NCI-H2227 (cell line): ENCODE data around the gene ZNF549.
A peak's percentile ranks its signal among the peaks of the same experiment; 100 is the strongest.
"Not testable (repeated sequence)": the region's sequence is repeated elsewhere in the genome, so short reads cannot be mapped to it uniquely, and the experiment has no call there.

ENCODE experiments used
- DNase-seq: peaks from one replicate; lab custom pipeline; 2025; ENCODE audit not compliant: unreplicated experiment; lab: John Stamatoyannopoulos, UW

The ZNF549 gene

GRCh38 chr19:57527136-57527881, at the start of gene ZNF549:
TSS of gene ZNF549 (plus strand) at chr19:57527356. CDS start at chr19:57527574, 218 bp downstream.
- peak; percentile 100 for DNase-seq

- peak; percentile 98 for DNase-seq
These were observed 39.5 kb upstream of the ZNF549 start, which contains the start of gene ZNF419 for GRCh38 chr19:57487477-57488298. TSS of gene ZNF419 (plus strand) at chr19:57487750. CDS start at chr19:57487951, 201 bp downstream.

- not testable (repeated sequence) for DNase-seq
These were observed 38.9 kb upstream of the ZNF549 start for GRCh38 chr19:57488299-57488644.

- not testable (repeated sequence) for DNase-seq
These were observed 27.9 kb upstream of the ZNF549 start for GRCh38 chr19:57499332-57499679.

- DNase-seq, result peak; percentile 100
These were observed 27.3 kb upstream of the ZNF549 start, which contains the start of gene ZNF773 for GRCh38 chr19:57499680-57500395. TSS of gene ZNF773 (plus strand) at chr19:57499938. CDS start at chr19:57500081, 143 bp downstream.

GRCh38 chr19:57500400-57500799, 26.8 kb upstream of the ZNF549 start:
- not testable (repeated sequence) for DNase-seq

GRCh38 chr19:57506163-57506562, 21.0 kb upstream of the ZNF549 start:
- no peak for DNase-seq

- no peak for DNase-seq
These were observed 15.7 kb upstream of the ZNF549 start for GRCh38 chr19:57511484-57511883.

GRCh38 chr19:57512845-57513244, 14.3 kb upstream of the ZNF549 start:
- peak; percentile 62 for DNase-seq

GRCh38 chr19:57515255-57515654, 11.9 kb upstream of the ZNF549 start:
- DNase-seq, result no peak

- DNase-seq, result not testable (repeated sequence)
These were observed 9.1 kb upstream of the ZNF549 start for GRCh38 chr19:57518021-57518420.

GRCh38 chr19:57537953-57538547, 10.9 kb downstream of the ZNF549 start:
- no peak for DNase-seq

- no peak for DNase-seq
These were observed 19.4 kb downstream of the ZNF549 start for GRCh38 chr19:57546513-57546912.

- no peak for DNase-seq
These were observed 25.3 kb downstream of the ZNF549 start for GRCh38 chr19:57552432-57552831.

- DNase-seq, result no peak
These were observed 30.5 kb downstream of the ZNF549 start for GRCh38 chr19:57557659-57558058.

- no peak for DNase-seq
These were observed 31.4 kb downstream of the ZNF549 start for GRCh38 chr19:57558525-57558924.

GRCh38 chr19:57559008-57559403, 31.9 kb downstream of the ZNF549 start:
- peak; percentile 54 for DNase-seq

GRCh38 chr19:57559404-57560025, 32.4 kb downstream of the ZNF549 start, which contains the start of gene ZNF550:
TSS of gene ZNF550 (minus strand) at chr19:57559863. CDS start at chr19:57559682, 181 bp downstream.
- DNase-seq, result peak; percentile 96

- no peak for DNase-seq
These were observed 32.9 kb downstream of the ZNF549 start for GRCh38 chr19:57560049-57560491.

GRCh38 chr19:57563547-57563946, 36.4 kb downstream of the ZNF549 start:
- DNase-seq, result no peak
